HG02885 (cell line): ENCODE data around the gene CTSS.

ENCODE experiments used
- ATAC-seq: cut with Tn5 transposase; IDR thresholded peaks from one replicate; pipeline ENCODE4 v1.9.1; 2021; ENCODE audit warnings: mild to moderate bottlenecking; ENCODE audit not compliant: unreplicated experiment, poor library complexity

Gene CTSS

DNA sequence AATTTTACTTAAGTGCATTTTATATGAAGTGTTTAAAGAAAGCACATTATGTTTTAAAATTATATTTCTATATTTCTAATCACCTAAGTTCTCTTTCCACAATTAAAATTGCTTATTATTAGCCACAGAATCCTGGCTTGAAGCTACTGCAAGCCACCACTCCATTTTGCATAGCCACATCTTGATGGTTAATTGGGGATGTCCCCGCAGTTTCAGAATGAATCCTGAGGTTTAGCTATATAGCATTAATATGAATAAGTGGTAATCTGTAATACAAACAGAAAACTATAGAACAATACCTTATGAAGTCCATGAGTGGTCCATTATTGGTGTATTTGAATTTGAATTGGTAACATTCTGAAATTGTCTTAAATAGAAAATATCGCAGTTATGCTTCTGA is 57.0 kb downstream of the CTSS start:
- ATAC-seq = no peak

DNA sequence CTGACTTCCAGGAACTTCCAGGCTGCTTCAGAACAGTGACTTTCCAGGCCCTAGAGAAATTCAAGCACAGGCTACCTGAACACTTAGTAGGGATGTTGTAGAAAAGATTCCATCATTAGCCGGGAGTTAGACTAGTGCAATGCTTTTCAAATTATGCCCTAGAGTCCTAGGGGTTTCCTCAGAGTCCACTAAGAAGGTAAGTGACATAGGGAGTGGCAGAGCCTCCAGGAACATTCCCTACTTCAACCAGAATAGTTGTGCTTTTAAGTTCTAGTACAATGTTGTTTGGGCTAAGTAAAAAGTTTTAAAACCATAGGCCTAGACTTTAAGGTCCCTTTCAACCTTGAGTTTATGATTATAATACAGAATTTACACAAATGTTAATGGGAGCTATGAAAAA is 59.5 kb downstream of the CTSS start:
- no peak for ATAC-seq

DNA sequence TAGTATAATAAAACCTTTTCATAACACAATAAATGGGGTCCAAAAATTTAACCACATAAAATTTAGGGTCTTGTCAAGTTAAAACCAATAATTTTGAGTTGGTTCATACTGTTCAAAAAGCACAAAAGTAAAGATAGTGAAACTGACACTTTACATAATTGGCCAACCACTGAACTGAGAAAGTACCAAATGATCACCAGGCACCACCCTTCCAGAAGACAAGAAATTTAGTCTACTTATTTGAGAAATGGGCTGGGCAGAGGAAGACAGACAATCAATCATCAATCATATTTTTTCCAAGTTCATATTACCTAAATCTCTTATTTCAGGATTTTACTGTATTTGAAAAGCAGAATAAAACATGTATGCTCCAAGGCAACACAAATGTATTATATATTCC is 62.2 kb downstream of the CTSS start:
- ATAC-seq = no peak

DNA sequence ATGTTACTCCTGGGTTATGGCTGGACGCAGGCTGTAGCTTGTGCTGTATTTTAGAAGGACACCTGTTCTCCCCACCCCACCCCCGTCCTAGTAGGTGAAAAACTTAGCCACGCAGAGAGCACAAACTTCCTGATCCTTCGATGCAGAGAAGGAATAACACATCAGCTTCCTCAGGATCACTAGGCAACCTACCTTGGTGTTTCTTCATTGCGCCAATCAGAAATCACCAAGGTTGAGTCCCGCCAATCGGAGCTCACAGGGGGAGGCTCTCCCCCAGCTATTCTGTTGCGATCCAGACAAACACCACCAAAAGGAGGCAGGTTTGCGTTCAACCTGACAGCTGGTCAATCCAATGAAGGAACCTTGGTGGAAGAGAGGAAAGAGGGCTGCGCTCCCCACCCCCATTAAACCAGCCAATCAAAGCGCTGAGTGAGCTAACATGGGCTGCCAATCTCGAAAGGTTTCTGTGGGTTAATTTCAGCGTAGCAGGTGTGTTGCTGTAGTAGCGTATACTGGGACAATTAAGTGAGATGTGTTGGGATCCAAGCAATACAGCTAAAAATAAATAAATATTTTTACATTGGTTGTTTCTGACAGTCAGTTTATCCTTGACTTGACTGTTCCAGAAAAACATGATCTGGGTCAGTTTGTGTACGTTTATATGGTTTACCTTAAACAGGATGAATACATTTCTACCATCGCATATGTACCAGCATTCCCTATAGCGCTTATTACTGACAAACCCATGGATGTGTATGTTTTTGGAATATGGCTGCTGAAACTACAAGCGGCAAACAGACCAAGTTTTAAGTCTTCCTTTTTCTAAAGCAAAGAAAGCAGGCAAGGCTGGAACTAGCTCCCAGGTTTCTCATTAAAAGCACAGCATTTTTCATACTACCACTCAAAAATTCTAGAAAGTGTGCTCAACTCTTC is 68.3 kb downstream of the CTSS start, which contains the start of gene GOLPH3L:
GOLPH3L (minus strand) TSS at position 160 of the 933 bp plus-strand sequence. CDS start 2,316 bp downstream, outside the sequence.
- ATAC-seq = peak; percentile 99

DNA sequence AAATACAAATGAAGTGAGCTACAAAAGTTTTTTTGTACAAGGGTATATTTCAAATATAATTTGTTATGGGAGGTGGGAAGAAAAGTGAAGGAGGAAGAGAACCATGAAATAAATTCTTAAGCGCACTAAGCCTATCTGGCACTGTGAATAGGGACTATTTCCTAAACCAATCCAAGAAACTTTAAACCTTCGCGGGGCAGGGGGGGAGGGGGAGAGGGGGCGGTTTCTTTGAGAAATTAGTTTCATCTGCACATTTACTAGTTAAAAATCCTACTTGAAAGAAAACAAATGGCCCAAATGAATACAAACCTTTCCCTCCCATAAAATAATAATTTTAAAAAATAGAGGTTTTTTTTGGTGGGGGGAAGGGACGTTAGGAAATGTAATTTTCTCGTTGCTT is 69.0 kb downstream of the CTSS start:
- ATAC-seq = no peak

DNA sequence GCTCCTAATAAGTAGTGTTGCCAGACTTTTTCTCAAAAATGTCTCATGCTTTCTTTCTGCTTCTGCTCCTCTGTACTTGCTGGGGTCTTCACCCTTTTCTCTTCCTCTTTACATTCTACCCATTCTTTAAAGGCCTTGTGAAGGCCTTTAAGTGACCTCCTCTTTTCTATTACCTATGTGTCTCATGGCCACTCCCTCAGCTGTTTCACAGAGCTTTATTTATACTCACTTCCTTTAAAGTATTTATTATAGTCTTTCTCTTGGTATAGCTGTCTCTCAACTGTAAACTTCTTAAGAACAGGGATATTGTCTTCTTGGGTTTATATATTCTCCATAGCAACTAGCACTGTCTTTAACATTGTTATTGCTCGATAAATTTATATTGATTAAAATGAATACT is 69.4 kb downstream of the CTSS start:
- ATAC-seq = no peak

DNA sequence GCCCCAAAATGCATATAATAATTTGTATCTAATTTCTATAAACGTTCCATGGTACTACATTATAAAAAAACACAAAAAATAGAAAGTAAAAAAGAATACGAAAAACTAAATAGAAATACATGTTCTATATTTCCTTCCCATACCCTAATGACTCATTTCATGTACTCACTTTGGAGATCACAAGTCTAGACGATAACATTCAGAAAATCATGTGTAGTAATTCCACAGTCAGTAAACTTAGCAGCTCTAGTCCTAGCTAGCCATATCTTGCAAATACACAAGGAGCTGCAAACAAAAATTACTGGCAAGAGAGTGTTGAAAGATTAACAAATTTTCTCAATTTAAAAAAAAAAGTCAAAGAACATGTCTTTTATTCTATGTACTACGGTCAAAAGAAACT is 70.0 kb downstream of the CTSS start:
- no peak for ATAC-seq

- ATAC-seq = no peak
These were observed 72.9 kb downstream of the CTSS start for GRCh38 chr1:150692720-150693119.

- no peak for ATAC-seq
These were observed 76.8 kb downstream of the CTSS start for GRCh38 chr1:150688763-150689162.

DNA sequence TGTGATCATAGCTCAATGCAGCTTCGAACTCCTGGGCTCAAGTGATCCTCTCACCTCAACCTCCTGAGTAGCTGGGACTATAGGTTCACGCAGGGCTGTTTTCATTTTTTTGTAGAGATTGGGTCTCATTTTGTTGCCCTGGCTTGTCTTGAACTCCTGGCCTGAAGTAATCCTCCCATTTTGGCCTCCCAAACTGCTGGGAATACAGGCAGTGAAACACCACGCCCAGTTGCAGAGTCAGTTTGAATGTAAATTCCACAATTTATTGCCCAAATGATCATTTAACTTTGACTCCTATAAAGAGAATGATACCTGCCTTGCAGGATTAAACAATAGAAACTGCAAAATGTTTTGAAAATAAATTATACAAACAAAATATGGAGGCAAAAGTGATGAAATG is 79.3 kb downstream of the CTSS start:
- no peak for ATAC-seq

GRCh38 chr1:150683914-150684313 is 81.7 kb downstream of the CTSS start:
- ATAC-seq = no peak
